Fibroblast of lung (primary cell): Measurements from ENCODE around the gene KIAA1671. TPM values are rescaled to one million over a fixed set of nuclear protein-coding genes. Genes with fewer than 3 reads are reported as not detected.

Source experiments
- DNase-seq, 2 donors: peaks; one replicate each; pipeline versions ENCODE4 v3.0.0 to v3.0.0-alpha.2; 2010; ENCODE audit warnings: low read depth in 2 of 2
- H2AFZ ChIP-seq: 2 replicates; pipeline ENCODE4 v1.5.1; 2012; ENCODE audit warnings: low read length, control low read depth, inconsistent platforms
- H3K27ac ChIP-seq: 2 replicates; pipeline ENCODE4 v1.5.1; 2011; ENCODE audit warnings: low read length, control low read depth; ENCODE audit not compliant: insufficient read depth
- H3K27me3 ChIP-seq: 2 replicates; pipeline ENCODE4 v1.5.1; 2011; ENCODE audit warnings: mild to moderate bottlenecking, low read length; ENCODE audit not compliant: control insufficient read depth, insufficient read depth
- H3K36me3 ChIP-seq: 2 replicates; pipeline ENCODE4 v1.5.1; 2011; ENCODE audit warnings: low read length; ENCODE audit not compliant: control insufficient read depth, insufficient read depth
- H3K4me1 ChIP-seq: 2 replicates; pipeline ENCODE4 v1.5.1; 2011; ENCODE audit warnings: low read length; ENCODE audit not compliant: control insufficient read depth, insufficient read depth; ENCODE audit errors: extremely low read depth
- H3K4me2 ChIP-seq: 2 replicates; pipeline ENCODE4 v1.5.1; 2011; ENCODE audit warnings: low read length, control low read depth; ENCODE audit not compliant: insufficient read depth; ENCODE audit errors: extremely low read depth
- H3K4me3 ChIP-seq, 4 experiments: fragments of 200-600 bp in 1 of 4; sonication (generic) in 1 of 4; replicated peaks in 1 of 4; 2 replicates each; pipeline ENCODE4 v1.5.1; 2011 to 2016; ENCODE audit warnings: low read length in 4 of 4, low read depth in 3 of 4, mild to moderate bottlenecking in 3 of 4, control low read depth in 2 of 4, inconsistent platforms in 1 of 4, mixed read lengths in 1 of 4; ENCODE audit not compliant: insufficient read depth in 1 of 4; ENCODE audit errors: control extremely low read depth in 1 of 4
- H3K79me2 ChIP-seq: 2 replicates; pipeline ENCODE4 v1.5.1; 2012; ENCODE audit warnings: mild to moderate bottlenecking, low read length, inconsistent platforms; ENCODE audit not compliant: control insufficient read depth, insufficient read depth
- H3K9ac ChIP-seq: 2 replicates; pipeline ENCODE4 v1.5.1; 2011; ENCODE audit warnings: mild to moderate bottlenecking, low read length, control low read depth; ENCODE audit not compliant: insufficient read depth
- H3K9me3 ChIP-seq: 2 replicates; pipeline ENCODE4 v1.5.1; 2012; ENCODE audit warnings: low read depth, low read length; ENCODE audit not compliant: control insufficient read depth, insufficient read depth
- H4K20me1 ChIP-seq: 2 replicates; pipeline ENCODE4 v1.5.1; 2011; ENCODE audit warnings: low read length; ENCODE audit not compliant: control insufficient read depth, insufficient read depth; ENCODE audit errors: extremely low read depth
- EZH2 ChIP-seq: IDR thresholded peaks from 2 replicates; pipeline ENCODE4 v1.5.1; 2012; ENCODE audit warnings: low read length, control low read depth, mild to moderate bottlenecking; ENCODE audit errors: missing control alignments
- polyA plus RNA-seq, 2 donors: library from polyadenylated mRNA; depleted of rRNA in 1 of 2; stranded (reverse) in 1 of 2; unstranded in 1 of 2; fragments of >200 nt; gene quantifications; 2 replicates each; pipeline ENCODE4 v1.2.1, GENCODE V29; 2011 to 2012; ENCODE audit warnings: missing spikeins in 1 of 2
- total RNA-seq: library from RNA; depleted of rRNA; stranded (reverse); fragments of >200 nt; gene quantifications from 2 replicates; pipeline ENCODE4 v1.2.1, GENCODE V29; 2014
- TF ChIP-seq, protein P1 (sequence below), 2 donors: IDR thresholded peaks in 1 of 2; conservative IDR thresholded peaks in 1 of 2; 1 replicate in 1 of 2; 2 replicates in 1 of 2; pipeline ENCODE4 v1.5.1; 2011 to 2012; ENCODE audit warnings: low read length in 2 of 2, control low read depth in 1 of 2, inconsistent platforms in 1 of 2, low read depth in 1 of 2, mild to moderate bottlenecking in 1 of 2

The KIAA1671 gene
- total and polyA plus RNA-seq, 2 donors (not counting 1 experiment from before 2014, with no cell fraction given): 0.34 to 1.3 TPM

DNA sequence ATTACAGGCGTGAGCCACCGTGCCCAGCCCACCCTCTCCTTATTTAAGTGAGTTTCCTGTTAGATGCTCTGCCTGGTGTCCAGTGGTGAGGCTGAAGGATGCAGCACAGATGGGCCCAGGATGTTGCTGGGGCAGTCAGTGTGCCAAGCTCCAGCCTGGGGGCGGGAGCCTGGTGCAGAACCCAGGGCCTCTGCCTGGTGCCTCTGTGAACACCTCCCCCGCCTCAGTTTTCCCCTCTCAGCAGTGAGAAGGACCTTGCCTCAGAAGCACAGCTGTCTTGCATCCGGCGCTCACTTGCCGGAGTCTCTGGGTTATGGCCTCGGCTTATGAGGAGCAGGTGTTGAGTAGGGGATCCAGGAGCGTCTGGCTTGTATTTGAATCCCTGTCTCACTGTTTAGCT lies 116.2 kb downstream of the KIAA1671 start:
- TF ChIP-seq, protein P1, sequence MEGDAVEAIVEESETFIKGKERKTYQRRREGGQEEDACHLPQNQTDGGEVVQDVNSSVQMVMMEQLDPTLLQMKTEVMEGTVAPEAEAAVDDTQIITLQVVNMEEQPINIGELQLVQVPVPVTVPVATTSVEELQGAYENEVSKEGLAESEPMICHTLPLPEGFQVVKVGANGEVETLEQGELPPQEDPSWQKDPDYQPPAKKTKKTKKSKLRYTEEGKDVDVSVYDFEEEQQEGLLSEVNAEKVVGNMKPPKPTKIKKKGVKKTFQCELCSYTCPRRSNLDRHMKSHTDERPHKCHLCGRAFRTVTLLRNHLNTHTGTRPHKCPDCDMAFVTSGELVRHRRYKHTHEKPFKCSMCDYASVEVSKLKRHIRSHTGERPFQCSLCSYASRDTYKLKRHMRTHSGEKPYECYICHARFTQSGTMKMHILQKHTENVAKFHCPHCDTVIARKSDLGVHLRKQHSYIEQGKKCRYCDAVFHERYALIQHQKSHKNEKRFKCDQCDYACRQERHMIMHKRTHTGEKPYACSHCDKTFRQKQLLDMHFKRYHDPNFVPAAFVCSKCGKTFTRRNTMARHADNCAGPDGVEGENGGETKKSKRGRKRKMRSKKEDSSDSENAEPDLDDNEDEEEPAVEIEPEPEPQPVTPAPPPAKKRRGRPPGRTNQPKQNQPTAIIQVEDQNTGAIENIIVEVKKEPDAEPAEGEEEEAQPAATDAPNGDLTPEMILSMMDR (conservative IDR thresholded peaks at IDR 0.05 in 1 of 2, IDR thresholded peaks at IDR 0.05 in 1 of 2; ENCODE audit: low read depth in 1 of 2, low read length in 2 of 2): no peak
- no peak for TF ChIP-seq EZH2
- no peak overlapping the region for H3K4me3 ChIP-seq
- H2AFZ ChIP-seq: no peak overlapping the region
- no peak overlapping the region for H3K4me2 ChIP-seq
- H3K9me3 ChIP-seq: no peaks in the 10 kb centered on the region
- no peak for DNase-seq
- no peaks in the 10 kb centered on the region for H3K4me1 ChIP-seq
- no peaks in the 10 kb centered on the region for H3K79me2 ChIP-seq
- H3K36me3 ChIP-seq: no peaks in the 10 kb centered on the region
- no peaks in the 10 kb centered on the region for H3K27me3 ChIP-seq
- H3K27ac ChIP-seq: no peak overlapping the region
- H3K9ac ChIP-seq: no peak overlapping the region
- no peaks in the 10 kb centered on the region for H4K20me1 ChIP-seq

DNA sequence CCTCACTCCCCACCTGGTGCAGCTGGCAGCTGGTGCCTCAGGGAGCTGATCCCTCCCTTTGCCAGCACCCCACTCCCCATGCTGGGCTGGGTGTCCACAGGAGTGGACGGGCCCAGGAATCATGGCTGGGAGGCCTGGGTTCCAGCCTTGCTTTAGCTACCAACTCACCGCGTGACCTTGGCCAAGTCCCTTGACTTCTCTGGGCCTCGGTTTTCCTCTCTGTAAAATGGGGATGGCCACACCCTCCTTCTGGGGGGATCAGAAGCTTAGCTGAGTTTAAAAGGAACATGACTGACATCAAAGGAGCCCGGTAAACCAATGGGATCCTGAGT lies 116.9 kb downstream of the KIAA1671 start:
- no peaks in the 10 kb centered on the region for H3K27me3 ChIP-seq
- H3K27ac ChIP-seq: no peak overlapping the region
- H3K4me1 ChIP-seq: no peaks in the 10 kb centered on the region
- H4K20me1 ChIP-seq: no peaks in the 10 kb centered on the region
- H3K4me3 ChIP-seq: no peak overlapping the region
- H3K4me2 ChIP-seq: no peak overlapping the region
- no peaks in the 10 kb centered on the region for H3K79me2 ChIP-seq
- no peak overlapping the region for H2AFZ ChIP-seq
- no peak for DNase-seq
- no peaks in the 10 kb centered on the region for H3K36me3 ChIP-seq
- no peak for TF ChIP-seq EZH2
- TF ChIP-seq, protein P1 (conservative IDR thresholded peaks at IDR 0.05 in 1 of 2, IDR thresholded peaks at IDR 0.05 in 1 of 2; ENCODE audit: low read depth in 1 of 2, low read length in 2 of 2): no peak
- no peaks in the 10 kb centered on the region for H3K9me3 ChIP-seq
- no peak overlapping the region for H3K9ac ChIP-seq

DNA sequence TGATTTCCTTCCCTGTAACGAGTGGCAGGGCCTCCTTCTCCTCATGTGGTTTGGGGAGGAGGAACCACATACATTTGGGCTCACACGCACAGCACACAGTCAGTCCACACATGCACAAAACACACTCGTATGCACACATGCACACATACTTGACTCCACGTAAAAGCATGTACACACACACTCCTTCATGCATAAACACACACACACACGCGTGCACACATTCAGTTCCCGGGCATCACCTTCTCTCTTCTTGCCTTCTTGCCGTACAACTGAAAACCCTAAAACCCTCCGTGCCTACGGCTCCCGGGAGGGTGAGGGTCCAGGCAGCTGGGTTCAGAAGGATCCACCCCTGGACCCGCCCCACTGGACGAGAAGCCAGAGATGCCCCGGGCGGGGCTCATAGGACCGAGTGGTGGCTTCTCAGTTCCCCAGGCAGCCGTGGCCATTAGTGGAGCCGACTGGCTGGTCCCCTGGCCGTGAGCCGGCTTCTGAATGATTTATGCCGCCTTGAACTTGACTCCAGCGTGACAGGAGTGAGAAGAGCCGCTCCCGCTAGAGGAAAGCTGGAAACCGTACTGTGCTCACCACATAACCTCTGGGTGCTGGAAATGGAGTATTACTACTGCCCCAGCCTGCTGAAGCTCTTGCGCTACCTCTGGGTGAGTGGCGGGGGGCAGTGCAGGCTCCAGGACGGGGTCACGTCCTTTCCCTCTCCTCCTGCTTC lies 117.4 kb downstream of the KIAA1671 start:
- H3K4me2 ChIP-seq: no peak overlapping the region
- no peaks in the 10 kb centered on the region for H3K79me2 ChIP-seq
- no peaks in the 10 kb centered on the region for H3K9me3 ChIP-seq
- DNase-seq: no peak
- H4K20me1 ChIP-seq: no peaks in the 10 kb centered on the region
- no peaks in the 10 kb centered on the region for H3K4me1 ChIP-seq
- no peak for TF ChIP-seq EZH2
- TF ChIP-seq, protein P1 (conservative IDR thresholded peaks at IDR 0.05 in 1 of 2, IDR thresholded peaks at IDR 0.05 in 1 of 2; ENCODE audit: low read depth in 1 of 2, low read length in 2 of 2): no peak
- H3K27ac ChIP-seq: no peak overlapping the region
- H3K27me3 ChIP-seq: no peaks in the 10 kb centered on the region
- no peak overlapping the region for H2AFZ ChIP-seq
- H3K9ac ChIP-seq: no peak overlapping the region
- H3K4me3 ChIP-seq: no peak overlapping the region
- no peaks in the 10 kb centered on the region for H3K36me3 ChIP-seq
